Nucleus accumbens (tissue), 56 donors: ENCODE results near the gene ARFGAP1.
"Not testable (repeated sequence)": the region's sequence is repeated elsewhere in the genome, so short reads cannot be mapped to it uniquely, and the experiment has no call there.

Experiments used
- DNase-seq, 56 donors: peaks; one replicate each; lab custom pipeline; 2025; lab: John Stamatoyannopoulos, UW

ARFGAP1 gene

GRCh38 chr20:63329331-63330083, 56.9 kb downstream of the ARFGAP1 start:
- DNase-seq, result no peak

- DNase-seq, result no peak
Measured at GRCh38 chr20:63330084-63330760, 57.6 kb downstream of the ARFGAP1 start.

DNA sequence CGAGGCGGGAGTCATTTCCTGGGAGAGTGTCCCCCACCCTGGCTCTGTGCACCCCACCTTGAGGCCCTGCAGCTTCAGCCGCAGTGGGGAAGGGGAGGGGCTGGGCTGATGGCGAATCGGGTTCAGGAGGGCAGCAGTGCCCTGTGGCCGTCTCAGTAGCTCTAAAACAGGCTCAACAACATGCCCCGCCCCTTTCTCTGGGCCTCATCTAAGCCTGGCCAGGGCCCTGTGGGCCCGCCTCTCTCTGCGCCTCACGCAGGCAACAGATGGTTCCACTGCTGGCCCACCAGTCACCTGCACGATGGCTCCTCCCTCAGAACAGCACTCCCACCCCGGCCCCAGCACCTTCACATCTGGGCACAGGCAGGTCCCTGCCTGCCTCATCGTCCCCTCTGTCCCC, 58.3 kb downstream of the ARFGAP1 start:
- DNase-seq, result no peak

DNA sequence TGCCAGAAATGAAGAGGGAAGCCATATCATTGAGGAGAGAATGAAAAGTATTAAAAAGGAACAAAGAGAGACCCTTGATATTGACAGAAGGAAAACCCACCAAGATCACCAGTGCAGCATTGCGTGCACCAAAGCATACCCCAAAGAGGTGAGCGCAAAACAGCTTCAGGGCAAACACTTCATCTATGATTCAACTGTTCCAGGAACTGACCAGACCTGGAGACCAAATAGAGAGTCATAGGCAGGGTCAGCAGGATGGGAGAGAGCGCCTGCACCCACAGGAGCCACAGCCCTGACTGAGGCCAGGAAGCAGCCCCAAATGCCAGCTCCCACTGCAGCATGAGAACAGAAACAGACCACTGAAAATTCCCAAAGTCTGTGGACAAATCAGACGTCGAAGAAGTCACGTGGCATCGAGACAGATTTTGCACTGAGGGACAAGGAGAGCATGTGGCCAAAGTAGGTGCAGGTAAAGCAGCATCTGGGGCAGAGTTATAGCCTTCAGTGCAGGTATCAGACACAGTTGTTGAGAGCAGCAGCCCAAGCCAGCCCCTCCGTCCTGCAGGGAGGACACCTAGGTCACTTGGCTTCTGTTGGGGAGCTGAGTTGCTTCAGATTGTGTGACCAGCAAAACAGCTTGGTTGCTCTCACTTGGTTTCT, 59.3 kb downstream of the ARFGAP1 start:
- no peak for DNase-seq

- DNase-seq, result no peak
Measured at GRCh38 chr20:63332488-63333240, 60.1 kb downstream of the ARFGAP1 start.

GRCh38 chr20:63333241-63333836, 60.7 kb downstream of the ARFGAP1 start:
- DNase-seq, result no peak

- DNase-seq, result no peak
Measured at GRCh38 chr20:63334356-63334755, 61.7 kb downstream of the ARFGAP1 start.

DNA sequence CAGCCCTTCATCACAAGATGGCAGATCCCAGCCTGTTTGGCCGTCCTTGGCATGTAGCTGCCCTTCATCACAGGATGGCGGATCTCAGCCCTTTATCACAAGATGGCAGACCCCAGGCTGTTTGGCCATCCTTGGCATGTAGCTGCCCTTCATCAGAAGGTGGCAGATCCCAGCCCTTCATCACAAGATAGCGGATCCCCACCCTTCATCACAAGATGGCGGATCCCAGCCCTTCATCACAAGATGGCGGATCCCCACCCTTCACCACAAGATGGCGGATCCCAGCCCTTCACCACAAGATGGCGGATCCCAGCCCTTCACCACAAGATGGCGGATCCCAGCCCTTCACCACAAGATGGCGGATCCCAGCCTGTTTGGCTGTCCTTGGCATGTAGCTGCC, 62.4 kb downstream of the ARFGAP1 start:
- not testable (repeated sequence) for DNase-seq

DNA sequence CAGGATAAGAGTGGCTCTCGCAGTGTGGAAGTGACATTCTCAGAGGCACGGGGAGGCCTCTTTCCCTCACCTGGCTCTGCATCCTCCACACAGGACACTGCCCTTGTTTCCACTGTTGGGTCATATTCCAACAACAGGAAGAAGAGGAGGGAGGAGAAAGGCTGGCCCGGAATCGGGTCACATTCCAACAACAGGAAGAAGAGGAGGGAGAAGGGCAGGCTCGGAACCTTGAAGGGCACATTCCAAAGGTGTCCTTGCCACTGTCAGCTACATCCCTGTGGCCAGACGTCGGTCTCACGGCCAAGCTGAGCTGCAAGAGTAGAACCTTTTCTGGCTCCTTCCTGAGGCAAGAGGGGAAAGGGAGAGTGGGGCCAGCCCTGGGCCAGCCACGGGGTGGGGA, 63.1 kb downstream of the ARFGAP1 start:
- DNase-seq, result no peak

GRCh38 chr20:63336232-63336752, 63.7 kb downstream of the ARFGAP1 start:
- DNase-seq, result no peak

- no peak for DNase-seq
Measured at GRCh38 chr20:63337786-63338420, 65.3 kb downstream of the ARFGAP1 start.
